GM21360 (cell line): Measurements from ENCODE around the gene PHB1.

ENCODE experiments used
- ATAC-seq: cut with Tn5 transposase; IDR thresholded peaks from one replicate; pipeline ENCODE4 v1.9.1; 2021; ENCODE audit warnings: mild to moderate bottlenecking, moderate library complexity; ENCODE audit not compliant: unreplicated experiment

The PHB1 gene

GRCh38 chr17:49414622-49415350 lies at the start of gene PHB1:
Gene PHB1 (minus strand): TSS chr17:49414882. CDS start chr17:49413264, 1,618 bp downstream.
- peak; percentile 99 for ATAC-seq

GRCh38 chr17:49464049-49464448 lies 49.4 kb upstream of the PHB1 start:
- ATAC-seq = no peak

GRCh38 chr17:49461580-49461979 lies 46.9 kb upstream of the PHB1 start:
- ATAC-seq = no peak

- no peak for ATAC-seq
These were observed 45.7 kb upstream of the PHB1 start for GRCh38 chr17:49460401-49460800.

- ATAC-seq = no peak
These were observed 44.8 kb upstream of the PHB1 start for GRCh38 chr17:49459401-49459984.

GRCh38 chr17:49457564-49458535 lies 43.2 kb upstream of the PHB1 start:
- no peak for ATAC-seq

- ATAC-seq = no peak
These were observed 41.7 kb upstream of the PHB1 start for GRCh38 chr17:49456183-49456965.

GRCh38 chr17:49455272-49455861 lies 40.7 kb upstream of the PHB1 start:
- no peak for ATAC-seq

- ATAC-seq = no peak
These were observed 39.4 kb upstream of the PHB1 start for GRCh38 chr17:49454050-49454449.

- no peak for ATAC-seq
These were observed 38.0 kb upstream of the PHB1 start for GRCh38 chr17:49452661-49453060.

- ATAC-seq = no peak
These were observed 37.5 kb upstream of the PHB1 start for GRCh38 chr17:49452201-49452600.

GRCh38 chr17:49450735-49451134 lies 36.1 kb upstream of the PHB1 start:
- ATAC-seq = no peak

- no peak for ATAC-seq
These were observed 35.5 kb upstream of the PHB1 start for GRCh38 chr17:49450181-49450580.

- ATAC-seq = no peak
These were observed 33.1 kb upstream of the PHB1 start for GRCh38 chr17:49447628-49448302.

- no peak for ATAC-seq
These were observed 30.9 kb upstream of the PHB1 start for GRCh38 chr17:49445591-49445990.

GRCh38 chr17:49444384-49444783 lies 29.7 kb upstream of the PHB1 start:
- no peak for ATAC-seq

GRCh38 chr17:49443862-49444261 lies 29.2 kb upstream of the PHB1 start:
- ATAC-seq = no peak

GRCh38 chr17:49442041-49442440 lies 27.4 kb upstream of the PHB1 start:
- ATAC-seq = no peak

GRCh38 chr17:49441578-49441977 lies 26.9 kb upstream of the PHB1 start:
- no peak for ATAC-seq

- no peak for ATAC-seq
These were observed 25.9 kb upstream of the PHB1 start for GRCh38 chr17:49440581-49440980.
